ENCODE measurements around the gene PCSK5. TPM values are rescaled to one million over a fixed set of nuclear protein-coding genes. Genes with fewer than 3 reads are reported as not detected.

The PCSK5 gene
- polyA plus RNA-seq, 3 donors = 4.8 to 13.0 (median 7.1) TPM

DNA sequence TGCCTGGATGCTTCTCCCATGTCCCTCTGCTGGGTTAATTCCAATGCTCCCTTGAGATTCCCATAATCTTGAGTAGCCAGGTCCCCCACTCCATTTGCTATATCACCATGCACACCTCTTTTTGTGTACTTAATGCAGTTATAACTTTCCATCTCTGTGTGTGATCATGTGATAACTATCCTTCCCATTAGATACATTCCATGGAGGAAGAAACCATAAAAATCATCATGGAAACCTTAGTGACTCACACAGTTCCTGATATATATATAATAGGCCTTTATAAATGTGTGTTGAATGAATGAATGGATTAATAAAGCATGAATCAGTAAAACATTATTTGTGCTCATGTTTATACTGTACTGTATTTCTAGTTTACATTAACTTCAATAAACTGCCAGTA, 104.6 kb downstream of the PCSK5 start:
- H3K4me3 ChIP-seq (replicated peaks in 1 of 3; ENCODE audit: low read depth in 2 of 3, low read length in 3 of 3) = no peak overlapping the region
- no peak overlapping the region for H3K27ac ChIP-seq (ENCODE audit: low read depth in 1 of 2, low read length in 2 of 2)
- H3K9ac ChIP-seq (ENCODE audit: insufficient read depth, low read length, poor library complexity, severe bottlenecking) = no peak overlapping the region
- H3K27me3 Mint-ChIP-seq (ENCODE audit: low read depth in 3 of 3) = no peaks in the 10 kb centered on the region
- H4K20me1 ChIP-seq (ENCODE audit: insufficient read depth, low read length) = no peaks in the 10 kb centered on the region
- no peak overlapping the region for H2AFZ ChIP-seq (ENCODE audit: insufficient read depth, low read depth, low read length, poor library complexity, severe bottlenecking)
- no peaks in the 10 kb centered on the region for H3K27me3 ChIP-seq (ENCODE audit: control insufficient read depth in 2 of 2, insufficient read depth in 2 of 2, low read length in 2 of 2)
- no peak overlapping the region for H3K4me3 Mint-ChIP-seq
- no peaks in the 10 kb centered on the region for H3K9me3 ChIP-seq (replicated peaks in 1 of 2; ENCODE audit: control insufficient read depth in 1 of 2, insufficient read depth in 1 of 2, low read length in 2 of 2)
- peaks cover 13% of the 10 kb centered on the region for H3K4me1 Mint-ChIP-seq
- H3K4me2 ChIP-seq (replicated peaks; ENCODE audit: extremely low read depth, low read length, poor library complexity, severe bottlenecking) = no peak overlapping the region
- intact Hi-C loops (cut with micrococcal nuclease) = no loop called here
- H3K36me3 Mint-ChIP-seq = peaks cover 19 to 20% of the 10 kb centered on the region in 2 donors
- H3K79me2 ChIP-seq (ENCODE audit: insufficient read depth, low read length) = no peaks in the 10 kb centered on the region
- no peak overlapping the region for H3K27ac Mint-ChIP-seq
- no peak for DNase-seq
- peaks cover 0 to 3% (median 0%) of the 10 kb centered on the region in 7 donors for H3K9me3 Mint-ChIP-seq
- H3K4me1 ChIP-seq (ENCODE audit: control insufficient read depth in 1 of 2, insufficient read depth in 2 of 2, low read length in 2 of 2) = no peaks in the 10 kb centered on the region
- no peaks in the 10 kb centered on the region for H3K36me3 ChIP-seq (replicated peaks in 1 of 2; ENCODE audit: control insufficient read depth in 1 of 2, insufficient read depth in 2 of 2, low read length in 2 of 2)
- TF ChIP-seq, protein P1, sequence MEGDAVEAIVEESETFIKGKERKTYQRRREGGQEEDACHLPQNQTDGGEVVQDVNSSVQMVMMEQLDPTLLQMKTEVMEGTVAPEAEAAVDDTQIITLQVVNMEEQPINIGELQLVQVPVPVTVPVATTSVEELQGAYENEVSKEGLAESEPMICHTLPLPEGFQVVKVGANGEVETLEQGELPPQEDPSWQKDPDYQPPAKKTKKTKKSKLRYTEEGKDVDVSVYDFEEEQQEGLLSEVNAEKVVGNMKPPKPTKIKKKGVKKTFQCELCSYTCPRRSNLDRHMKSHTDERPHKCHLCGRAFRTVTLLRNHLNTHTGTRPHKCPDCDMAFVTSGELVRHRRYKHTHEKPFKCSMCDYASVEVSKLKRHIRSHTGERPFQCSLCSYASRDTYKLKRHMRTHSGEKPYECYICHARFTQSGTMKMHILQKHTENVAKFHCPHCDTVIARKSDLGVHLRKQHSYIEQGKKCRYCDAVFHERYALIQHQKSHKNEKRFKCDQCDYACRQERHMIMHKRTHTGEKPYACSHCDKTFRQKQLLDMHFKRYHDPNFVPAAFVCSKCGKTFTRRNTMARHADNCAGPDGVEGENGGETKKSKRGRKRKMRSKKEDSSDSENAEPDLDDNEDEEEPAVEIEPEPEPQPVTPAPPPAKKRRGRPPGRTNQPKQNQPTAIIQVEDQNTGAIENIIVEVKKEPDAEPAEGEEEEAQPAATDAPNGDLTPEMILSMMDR (IDR thresholded peaks at IDR 0.05) = no peak

DNA sequence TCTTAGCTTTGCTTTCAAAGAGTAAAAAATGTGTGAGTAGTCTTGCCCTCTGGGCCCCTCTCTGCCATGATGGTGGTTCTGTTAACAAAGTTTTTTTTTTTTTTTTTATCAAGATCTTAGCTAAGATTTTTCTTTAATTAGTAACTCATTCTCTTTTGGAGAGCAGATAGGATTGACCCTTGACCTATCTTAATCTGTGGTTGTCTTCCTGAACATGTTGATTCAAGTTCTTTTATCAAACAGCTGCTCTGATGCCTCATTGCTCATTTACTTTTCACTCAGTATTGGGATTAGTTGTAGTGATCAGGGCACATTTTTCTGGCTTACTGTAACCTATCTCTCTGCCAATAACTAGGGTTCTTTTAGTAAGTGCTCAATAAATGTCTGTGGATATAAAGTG, 106.3 kb downstream of the PCSK5 start:
- no peaks in the 10 kb centered on the region for H3K27me3 ChIP-seq (ENCODE audit: control insufficient read depth in 2 of 2, insufficient read depth in 2 of 2, low read length in 2 of 2)
- no peak overlapping the region for H3K4me3 Mint-ChIP-seq
- peaks cover 11% of the 10 kb centered on the region for H3K4me1 Mint-ChIP-seq
- H3K27ac Mint-ChIP-seq = no peak overlapping the region
- H3K9me3 ChIP-seq (replicated peaks in 1 of 2; ENCODE audit: control insufficient read depth in 1 of 2, insufficient read depth in 1 of 2, low read length in 2 of 2) = no peaks in the 10 kb centered on the region
- intact Hi-C loops (cut with micrococcal nuclease) = no loop called here
- no peak overlapping the region for H3K4me2 ChIP-seq (replicated peaks; ENCODE audit: extremely low read depth, low read length, poor library complexity, severe bottlenecking)
- no peaks in the 10 kb centered on the region for H3K36me3 ChIP-seq (replicated peaks in 1 of 2; ENCODE audit: control insufficient read depth in 1 of 2, insufficient read depth in 2 of 2, low read length in 2 of 2)
- H3K9ac ChIP-seq (ENCODE audit: insufficient read depth, low read length, poor library complexity, severe bottlenecking) = no peak overlapping the region
- H2AFZ ChIP-seq (ENCODE audit: insufficient read depth, low read depth, low read length, poor library complexity, severe bottlenecking) = no peak overlapping the region
- no peak overlapping the region for H3K27ac ChIP-seq (ENCODE audit: low read depth in 1 of 2, low read length in 2 of 2)
- peaks cover 0 to 3% (median 0%) of the 10 kb centered on the region in 7 donors for H3K9me3 Mint-ChIP-seq
- no peaks in the 10 kb centered on the region for H3K27me3 Mint-ChIP-seq (ENCODE audit: low read depth in 3 of 3)
- TF ChIP-seq, protein P1 (IDR thresholded peaks at IDR 0.05) = no peak
- H3K36me3 Mint-ChIP-seq = peaks cover 20 to 21% of the 10 kb centered on the region in 2 donors
- no peak for DNase-seq
- no peak overlapping the region for H3K4me3 ChIP-seq (replicated peaks in 1 of 3; ENCODE audit: low read depth in 2 of 3, low read length in 3 of 3)
- no peaks in the 10 kb centered on the region for H3K79me2 ChIP-seq (ENCODE audit: insufficient read depth, low read length)
- no peaks in the 10 kb centered on the region for H4K20me1 ChIP-seq (ENCODE audit: insufficient read depth, low read length)
- no peaks in the 10 kb centered on the region for H3K4me1 ChIP-seq (ENCODE audit: control insufficient read depth in 1 of 2, insufficient read depth in 2 of 2, low read length in 2 of 2)
